MV-4-11 (cell line): ENCODE measurements around the gene ECD.

ENCODE experiments used
- DNase-seq: peaks from one replicate; lab custom pipeline; 2025; lab: John Stamatoyannopoulos, UW

The ECD gene

DNA sequence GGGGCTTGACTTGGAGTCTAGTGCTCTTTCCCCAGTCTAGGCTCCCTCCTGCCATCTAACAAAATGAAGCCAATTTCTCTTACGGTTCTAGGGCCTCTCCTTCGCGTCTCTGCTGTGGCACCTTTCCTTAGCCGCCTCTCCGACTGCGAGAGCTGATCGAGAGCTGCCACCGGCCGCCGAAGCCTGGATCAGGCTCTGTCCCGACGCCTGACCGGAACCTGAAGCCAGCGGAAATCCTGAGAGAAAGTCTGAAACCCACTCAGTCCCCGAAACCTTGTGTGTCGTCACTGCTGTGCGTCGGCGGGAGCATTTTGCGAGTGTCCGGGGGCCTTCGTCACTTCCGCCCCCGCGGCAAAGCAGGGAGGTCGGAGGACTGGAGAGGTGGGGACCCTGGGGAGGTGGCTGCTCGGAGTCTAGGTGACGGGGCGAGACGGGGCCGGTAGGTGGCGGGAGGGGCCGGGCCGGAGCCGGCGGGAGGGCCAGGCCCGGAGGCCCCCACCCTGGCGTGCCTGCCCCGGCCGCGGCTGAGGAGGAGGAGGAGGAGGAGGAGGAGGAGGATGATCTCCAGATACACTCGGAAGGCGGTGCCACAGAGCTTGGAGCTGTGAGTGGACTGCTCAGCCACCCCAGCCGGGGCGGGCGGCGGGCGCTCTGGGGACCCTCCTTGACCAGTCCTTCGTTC, at the start of gene ECD, which contains the start of gene FAM149B1:
TSS of gene ECD (minus strand) at position 226 of the 682 bp plus-strand sequence. CDS start 4,071 bp downstream, outside the sequence.
TSS of gene FAM149B1 (plus strand) at position 337 of the 682 bp plus-strand sequence. CDS start at position 558, 221 bp downstream.
- DNase-seq, result peak; percentile 86

DNA sequence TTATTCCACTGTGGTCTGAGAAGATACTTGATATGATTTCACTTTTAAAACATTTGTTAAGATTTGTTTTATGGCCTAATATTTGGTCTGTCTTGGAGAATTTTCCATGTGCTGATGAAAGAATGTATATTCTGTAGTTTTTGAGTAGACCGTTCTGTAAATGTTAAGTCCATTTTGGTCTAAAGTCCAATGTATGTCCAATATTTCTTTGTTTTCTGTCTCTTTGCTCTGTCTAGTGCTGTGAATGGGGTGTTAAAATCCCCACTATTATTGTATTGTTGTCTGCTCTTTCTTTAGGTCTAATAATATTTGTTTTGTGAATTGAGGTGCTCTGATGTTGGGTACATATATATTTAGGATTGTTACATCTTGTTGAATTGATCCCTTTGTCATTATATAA, 47.9 kb upstream of the ECD start:
- DNase-seq, result no peak

DNA sequence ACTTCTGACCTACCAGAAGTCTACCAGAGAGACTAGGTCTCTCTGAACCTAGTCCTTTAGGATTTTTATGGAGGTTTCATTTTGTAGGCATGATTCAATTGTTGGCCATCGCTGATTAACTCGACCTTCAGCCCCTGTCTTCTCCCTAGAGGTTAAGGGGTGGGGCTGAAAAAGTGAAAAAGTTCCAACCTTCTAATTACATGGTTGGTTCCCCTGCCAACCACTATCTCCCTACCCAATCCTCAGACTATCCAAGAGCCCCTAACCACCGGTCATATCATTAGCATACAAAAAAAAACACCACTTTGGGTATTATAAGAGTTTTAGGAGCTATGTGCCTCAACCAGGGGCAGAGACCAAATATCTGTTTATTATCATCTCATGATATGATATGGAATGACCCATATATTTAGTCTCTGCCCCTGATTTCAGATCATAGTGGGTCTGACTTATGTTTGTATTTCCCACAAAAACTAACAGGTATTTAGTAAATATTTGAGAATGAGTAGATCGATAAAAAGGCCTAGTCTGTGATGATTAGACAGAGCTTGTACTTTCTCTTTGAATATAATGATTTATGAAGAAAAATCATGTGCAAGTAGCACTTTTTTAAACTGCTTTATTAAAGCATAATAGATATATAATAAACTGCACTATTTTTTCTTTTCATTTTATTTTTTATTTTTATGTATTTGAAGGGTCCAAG, 43.5 kb upstream of the ECD start:
- DNase-seq, result no peak

DNA sequence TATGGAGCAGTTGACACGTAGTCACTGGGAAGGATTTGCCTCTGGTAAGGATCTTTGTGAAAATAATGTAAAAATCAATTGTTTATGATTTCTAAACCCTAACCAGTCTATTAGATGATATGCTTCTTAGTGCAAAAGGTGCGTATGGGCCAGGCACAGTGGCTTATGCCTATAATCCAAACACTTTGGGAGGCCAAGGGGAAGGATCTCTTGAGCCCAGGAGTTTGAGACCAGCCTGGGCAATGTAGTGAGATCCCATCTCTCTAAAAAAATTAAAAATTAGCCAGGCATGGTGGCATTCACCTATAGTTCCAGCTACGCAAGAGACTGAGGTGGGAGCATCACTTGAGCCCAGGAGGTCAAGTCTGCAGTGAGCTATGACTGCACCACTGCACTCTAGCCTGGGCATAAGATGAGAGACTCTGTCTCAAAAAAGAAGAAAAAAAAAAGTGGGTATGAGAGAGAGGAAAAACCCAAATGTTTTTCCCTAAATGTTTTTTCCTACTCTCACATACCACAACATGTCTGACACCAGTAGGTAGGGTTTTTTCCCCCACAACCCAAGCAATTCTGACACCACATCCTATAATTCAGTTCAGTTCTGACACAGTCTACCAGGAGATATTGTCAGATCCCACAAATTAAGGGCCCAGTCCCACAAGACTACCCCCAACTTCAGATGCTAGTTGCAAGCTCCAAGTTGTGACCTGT, 42.7 kb upstream of the ECD start:
- no peak for DNase-seq

- no peak for DNase-seq
Measured at GRCh38 chr10:73209705-73210104, 41.9 kb upstream of the ECD start.

GRCh38 chr10:73207883-73208282, 40.1 kb upstream of the ECD start:
- no peak for DNase-seq

DNA sequence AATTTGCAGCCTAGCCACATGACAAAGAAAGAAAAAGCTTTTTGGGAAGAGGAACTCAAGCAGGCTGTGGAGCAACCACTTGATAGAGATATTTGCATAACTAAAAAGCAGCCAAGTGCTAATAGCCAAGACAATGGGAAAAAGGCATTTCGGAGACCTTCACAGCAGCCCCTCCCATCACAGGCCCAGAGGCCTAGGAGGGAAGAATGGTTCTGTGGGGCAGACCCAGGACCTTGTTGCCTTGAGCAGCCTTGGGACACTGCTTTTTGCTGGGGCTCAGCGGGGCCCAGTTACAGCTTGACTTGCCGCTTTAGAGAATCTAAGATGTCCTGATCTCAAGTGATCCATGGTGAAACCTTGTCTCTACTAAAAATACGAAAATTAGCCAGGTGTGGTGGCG, 38.6 kb upstream of the ECD start:
- DNase-seq, result no peak

DNA sequence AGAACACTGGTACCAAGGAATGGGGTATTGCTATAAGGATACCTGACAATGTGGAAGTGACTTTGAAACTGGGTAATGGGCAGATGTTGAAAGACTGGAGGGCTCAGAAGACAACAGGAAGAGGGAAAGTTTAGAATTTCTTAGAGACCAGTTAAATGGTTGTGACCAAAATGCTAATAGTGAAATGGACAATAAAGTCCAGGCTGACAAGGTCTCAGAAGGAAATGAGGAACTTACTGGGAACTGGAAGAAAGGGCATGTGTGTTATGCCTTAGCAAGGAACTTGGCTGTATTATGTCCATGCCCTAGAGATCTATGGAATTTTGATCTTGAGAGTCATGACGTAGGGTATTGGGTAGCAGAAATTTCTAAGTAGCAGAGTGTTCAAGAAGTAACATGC, 38.1 kb upstream of the ECD start:
- no peak for DNase-seq

DNA sequence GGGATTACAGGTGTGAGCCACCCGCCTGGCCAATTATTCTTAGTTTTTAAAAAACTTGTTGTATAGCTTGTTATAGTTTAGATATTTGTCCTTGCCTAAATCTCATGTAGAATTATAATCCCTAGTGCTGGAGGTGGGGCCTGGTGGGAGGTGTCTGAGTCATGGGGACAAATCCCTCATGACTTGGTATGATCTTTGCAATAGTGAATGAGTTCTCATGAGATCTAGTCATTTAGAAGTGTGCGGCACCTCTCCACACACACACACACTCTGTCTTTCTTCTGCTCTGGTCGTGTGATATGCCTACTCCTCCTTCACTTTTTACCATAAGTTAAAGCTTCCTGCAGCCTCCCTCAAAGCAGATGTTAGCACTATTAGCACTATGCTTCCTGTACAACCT, 37.3 kb upstream of the ECD start:
- DNase-seq, result no peak

DNA sequence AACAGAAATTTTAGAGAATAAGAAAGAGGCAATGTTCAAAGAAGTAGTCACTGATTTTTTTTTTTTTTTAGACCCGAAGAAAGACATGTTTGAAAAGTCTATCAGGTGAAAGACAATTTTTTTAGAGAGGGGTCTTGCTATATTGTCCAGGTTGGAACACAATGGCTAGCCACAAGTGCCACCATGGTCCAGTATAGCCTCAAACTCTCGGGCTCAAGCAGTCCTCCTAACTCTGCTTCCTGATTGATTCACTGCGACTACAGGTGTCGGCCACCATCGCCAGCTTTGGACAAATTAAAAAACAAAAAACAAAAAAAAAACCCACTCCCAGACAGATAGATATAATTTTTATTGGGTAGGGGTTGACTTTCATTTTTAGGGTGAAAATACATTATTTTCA, 22.4 kb upstream of the ECD start:
- DNase-seq, result no peak

GRCh38 chr10:73186266-73186665, 18.5 kb upstream of the ECD start:
- no peak for DNase-seq

- no peak for DNase-seq
Measured at GRCh38 chr10:73183667-73184281, 16.0 kb upstream of the ECD start.

DNA sequence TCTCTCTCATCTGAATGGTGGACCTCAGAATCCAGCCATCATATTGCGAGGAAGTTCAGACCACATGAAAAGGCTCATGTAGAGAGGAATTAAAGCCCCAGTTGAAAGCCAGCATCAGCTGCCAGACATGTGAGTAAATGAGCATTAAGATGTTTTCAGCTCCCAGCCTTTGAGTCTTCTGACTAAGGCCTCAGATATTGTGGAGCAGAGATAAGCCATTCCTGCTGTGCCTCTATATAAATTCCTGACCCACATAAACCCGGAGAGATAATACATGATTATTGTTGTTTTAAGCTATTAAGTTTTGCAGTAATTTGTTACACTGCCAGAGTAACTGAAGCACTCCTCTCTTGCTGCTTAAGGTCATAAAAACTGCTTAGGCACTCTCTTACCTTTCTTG, 14.8 kb upstream of the ECD start:
- no peak for DNase-seq

DNA sequence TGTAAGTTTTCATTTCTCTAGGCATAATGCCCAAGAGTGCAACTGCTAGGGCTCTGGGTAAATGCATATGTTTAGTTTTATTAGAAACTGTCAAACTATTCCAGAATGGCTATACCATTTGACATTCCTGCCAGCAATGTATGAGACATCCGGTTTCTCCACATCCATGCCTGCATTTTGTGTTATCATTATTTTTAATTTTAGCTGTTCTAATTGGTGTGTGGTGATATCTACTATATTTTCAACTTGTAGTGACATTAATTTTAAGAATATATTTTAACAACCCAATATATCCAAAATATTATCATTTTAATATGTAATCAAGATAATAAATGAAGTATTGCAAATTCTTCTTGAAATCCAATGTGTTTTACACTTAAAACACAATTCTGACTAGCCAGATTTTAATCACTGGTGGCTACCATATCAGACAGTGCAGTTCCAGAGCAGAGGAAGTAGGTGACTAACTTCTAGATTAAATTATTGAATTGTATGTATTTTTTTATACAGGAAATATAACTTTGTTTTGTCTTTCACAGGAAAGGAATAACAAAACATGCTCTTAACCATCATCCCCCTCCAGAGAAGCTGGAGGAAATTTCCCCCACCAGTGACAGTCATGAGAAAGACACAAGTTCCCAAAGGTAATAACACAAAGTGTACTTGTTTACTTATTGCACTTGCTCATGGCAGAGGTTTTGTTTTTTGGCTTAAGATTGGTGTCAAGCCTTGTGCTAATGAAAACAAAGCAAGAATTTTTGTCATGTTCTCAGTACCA, 6.5 kb upstream of the ECD start:
- DNase-seq, result no peak

DNA sequence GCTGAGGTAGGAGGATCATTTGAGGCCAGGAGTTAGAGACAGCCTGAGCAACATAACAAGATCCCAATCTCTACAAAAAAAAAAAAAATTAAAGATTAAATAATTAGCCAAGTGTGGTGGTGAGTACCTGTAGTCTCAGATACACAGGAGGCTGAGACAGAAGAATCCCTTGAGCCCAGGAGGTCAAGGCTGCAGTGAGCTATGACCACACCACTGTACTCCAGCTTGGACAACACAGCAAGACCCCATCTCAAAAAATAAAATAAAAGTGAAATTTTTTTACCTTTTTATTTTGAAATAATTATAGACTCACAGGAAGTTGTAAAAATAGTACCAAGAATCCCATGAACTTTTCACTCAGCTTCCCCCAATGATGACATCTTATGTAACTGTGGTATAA, 5.1 kb upstream of the ECD start:
- no peak for DNase-seq

DNA sequence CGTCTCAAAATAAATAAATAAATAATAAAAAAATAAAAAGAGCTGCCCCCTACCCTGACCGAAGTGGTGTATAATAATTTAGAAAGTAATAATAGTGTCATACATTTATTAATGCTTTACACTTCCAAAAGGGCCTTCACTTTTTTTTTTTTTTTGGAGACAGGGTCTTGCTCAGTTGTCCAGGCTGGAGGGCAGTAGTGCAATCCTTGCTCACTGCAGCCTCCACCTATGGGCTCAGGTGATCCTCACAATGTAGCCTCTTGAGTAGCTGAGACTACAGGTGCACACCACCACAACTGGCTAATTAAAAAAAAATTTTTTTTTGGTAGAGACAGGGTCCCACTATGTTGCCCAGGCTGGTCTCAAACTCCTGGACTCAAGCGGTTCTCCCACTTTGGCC, 1.5 kb upstream of the ECD start:
- DNase-seq, result no peak

GRCh38 chr10:73168465-73168803, 626 bp upstream of the ECD start:
- DNase-seq, result no peak

DNA sequence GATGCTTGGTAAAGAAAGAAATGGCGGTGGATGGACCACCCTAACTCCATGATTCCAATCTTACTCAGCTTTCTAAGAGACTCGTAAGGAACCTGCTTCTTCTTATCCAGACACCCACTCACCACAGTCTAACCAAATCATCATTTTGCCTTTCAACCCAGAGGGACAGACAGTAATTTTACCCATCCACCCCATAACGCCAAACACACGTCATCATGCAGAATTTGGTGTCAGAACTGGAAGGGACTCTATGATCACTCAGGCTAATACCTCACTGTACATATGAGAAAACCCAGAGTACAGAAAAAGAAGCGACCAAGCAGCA, 388 bp downstream of the ECD start:
- DNase-seq, result no peak

DNA sequence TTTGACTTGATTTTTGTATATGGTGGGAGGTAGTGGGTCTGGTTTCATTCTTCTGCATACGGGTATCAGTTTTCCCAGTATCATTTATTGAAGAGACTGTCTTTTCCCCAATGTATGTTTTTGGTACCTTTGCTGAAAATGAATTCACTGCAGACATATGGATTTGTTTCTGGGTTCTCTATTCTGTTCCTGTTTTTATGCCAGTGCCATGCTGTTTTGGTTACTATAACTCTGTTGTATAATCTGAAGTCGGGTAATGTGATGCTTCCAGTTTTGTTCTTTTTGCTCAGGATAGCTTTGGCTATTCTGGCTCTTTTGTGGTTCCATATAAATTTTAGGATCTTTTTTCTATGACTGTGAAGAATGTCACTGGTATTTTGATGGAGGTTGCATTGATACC, 836 bp downstream of the ECD start:
- no peak for DNase-seq

GRCh38 chr10:73163096-73163495, 4.7 kb downstream of the ECD start:
- no peak for DNase-seq

DNA sequence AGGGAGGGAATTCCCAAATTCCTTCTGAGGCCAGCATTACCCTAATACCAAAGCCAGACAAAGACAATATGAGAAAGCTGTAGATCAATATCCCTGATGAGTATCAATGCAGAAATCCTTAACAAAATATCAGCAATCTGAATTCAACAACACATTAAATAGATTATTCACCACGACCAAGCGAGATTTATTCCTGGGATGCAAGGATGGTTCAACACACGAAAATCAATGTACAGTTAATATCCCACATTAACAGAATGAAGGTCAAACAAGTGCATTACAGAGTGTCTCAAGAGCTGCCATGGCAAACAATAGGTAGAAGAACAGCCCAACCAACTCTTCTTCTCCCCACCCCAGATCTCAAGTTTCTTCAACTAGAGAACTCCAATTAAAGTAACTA, 6.1 kb downstream of the ECD start:
- DNase-seq, result no peak

DNA sequence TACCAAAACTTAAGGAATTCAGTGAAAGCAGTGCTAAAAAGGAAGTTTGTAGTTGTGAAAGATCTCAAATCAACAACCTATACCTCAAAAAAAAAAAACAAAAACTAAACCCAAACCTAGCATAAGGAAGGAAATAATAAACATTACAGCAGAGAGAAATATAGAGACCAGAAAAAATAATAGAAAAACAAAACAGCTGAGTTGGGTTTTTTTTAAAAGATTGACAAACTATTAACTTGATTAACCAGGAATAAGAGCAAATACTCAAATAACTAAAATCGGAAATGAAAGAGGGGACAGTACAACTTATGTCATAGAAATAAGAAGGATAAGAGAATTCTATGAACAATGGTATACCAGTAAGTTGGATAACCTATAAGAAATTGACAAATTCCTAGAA, 6.7 kb downstream of the ECD start:
- no peak for DNase-seq
